GM21737 (cell line): ENCODE data around the gene APC2.
"Not testable (repeated sequence)": the region's sequence is repeated elsewhere in the genome, so short reads cannot be mapped to it uniquely, and the experiment has no call there.

Experiments
- ATAC-seq: cut with Tn5 transposase; IDR thresholded peaks from one replicate; pipeline ENCODE4 v1.9.1; 2021; ENCODE audit warnings: mild to moderate bottlenecking, moderate library complexity; ENCODE audit not compliant: unreplicated experiment

Gene APC2

GRCh38 chr19:1474011-1474764 is 24.3 kb downstream of the APC2 start:
- ATAC-seq = no peak

GRCh38 chr19:1474765-1475351 is 24.9 kb downstream of the APC2 start:
- ATAC-seq = no peak

- no peak for ATAC-seq
These were observed 26.0 kb downstream of the APC2 start for GRCh38 chr19:1475751-1476437.

GRCh38 chr19:1477056-1477455 is 27.1 kb downstream of the APC2 start:
- ATAC-seq = not testable (repeated sequence)

- peak; percentile 70 for ATAC-seq
These were observed 29.2 kb downstream of the APC2 start, which contains the start of gene C19orf25 for GRCh38 chr19:1478934-1479707. C19orf25 (minus strand) TSS chr19:1479215; CDS start chr19:1478903, 312 bp downstream.

GRCh38 chr19:1481224-1481892 is 31.4 kb downstream of the APC2 start:
- no peak for ATAC-seq

GRCh38 chr19:1481893-1482360 is 32.0 kb downstream of the APC2 start:
- ATAC-seq = no peak

GRCh38 chr19:1482361-1483130 is 32.6 kb downstream of the APC2 start:
- ATAC-seq = no peak

GRCh38 chr19:1483131-1483978 is 33.4 kb downstream of the APC2 start:
- no peak for ATAC-seq

GRCh38 chr19:1483979-1484428 is 34.1 kb downstream of the APC2 start:
- no peak for ATAC-seq

- no peak for ATAC-seq
These were observed 37.0 kb downstream of the APC2 start for GRCh38 chr19:1486720-1487575.

- no peak for ATAC-seq
These were observed 37.8 kb downstream of the APC2 start for GRCh38 chr19:1487576-1488281.

GRCh38 chr19:1488282-1488601 is 38.3 kb downstream of the APC2 start:
- no peak for ATAC-seq

- ATAC-seq = no peak
These were observed 39.8 kb downstream of the APC2 start for GRCh38 chr19:1489463-1490310.

GRCh38 chr19:1490311-1491113 is 40.6 kb downstream of the APC2 start, which contains the start of gene PCSK4:
PCSK4 (minus strand) TSS chr19:1490350; CDS start chr19:1490346, 4 bp downstream.
- peak; percentile 79 for ATAC-seq
